MCF 10A (cell line): Measurements from ENCODE around the gene TTR. TPM values are rescaled to one million over a fixed set of nuclear protein-coding genes. Genes with fewer than 3 reads are reported as not detected.

ENCODE experiments used
- BruUV-seq: library from RNA; stranded (reverse); fragments of 400-500 nt; replicated peaks from 2 replicates; lab custom pipeline; 2021; lab: Mats Ljungman, UMichigan
- CTCF ChIA-PET: fragments of 300-600 bp; sonication (Branson Sonifier 250); formaldehyde crosslinking; extraction: SDS; loops from one replicate; lab custom pipeline; 2021; ENCODE audit warnings: antibody characterized with exemption, inconsistent platforms; lab: Yijun Ruan, JAX
- POLR2A ChIA-PET: fragments of 300-600, 350-650 bp; sonication (Branson Sonifier 250); formaldehyde crosslinking; extraction: SDS; loops from one replicate; lab custom pipeline; 2020; ENCODE audit warnings: antibody characterized with exemption, inconsistent platforms; lab: Yijun Ruan, JAX
- DNase-seq: peaks from one replicate; pipeline ENCODE4 v3.0.0-alpha.2; 2018; ENCODE audit not compliant: unreplicated experiment
- H3K27ac Mint-ChIP-seq: one replicate; pipeline ENCODE4 v1.8.0; 2022; ENCODE audit warnings: mild to moderate bottlenecking, low read depth, mixed read lengths; ENCODE audit not compliant: unreplicated experiment
- H3K27me3 Mint-ChIP-seq: one replicate; pipeline ENCODE4 v1.8.0; 2022; ENCODE audit warnings: mixed read lengths; ENCODE audit not compliant: insufficient read depth, unreplicated experiment
- H3K36me3 Mint-ChIP-seq: one replicate; pipeline ENCODE4 v1.8.0; 2022; ENCODE audit warnings: mild to moderate bottlenecking, moderate library complexity, mixed read lengths; ENCODE audit not compliant: insufficient read depth, unreplicated experiment
- H3K4me1 Mint-ChIP-seq: one replicate; pipeline ENCODE4 v1.8.0; 2022; ENCODE audit warnings: mixed read lengths; ENCODE audit not compliant: insufficient read depth, unreplicated experiment
- H3K4me3 Mint-ChIP-seq: one replicate; pipeline ENCODE4 v1.8.0; 2022; ENCODE audit warnings: mild to moderate bottlenecking, moderate library complexity, mixed read lengths; ENCODE audit not compliant: unreplicated experiment
- H3K9me3 Mint-ChIP-seq: one replicate; pipeline ENCODE4 v1.8.0; 2022; ENCODE audit warnings: mixed read lengths; ENCODE audit not compliant: unreplicated experiment
- intact Hi-C: fragments of 100-400 bp; cut with micrococcal nuclease; formaldehyde crosslinking; loops from 2 replicates; pipeline ENCODE4 v1.14.1; 2022
- total RNA-seq: library from RNA; stranded (reverse); gene quantifications from 2 replicates; pipeline ENCODE4 v1.2.3, GENCODE V29; 2022
- TF ChIP-seq, protein P1 (sequence below): fragments of 200-600 bp; IDR thresholded peaks from one replicate; pipeline ENCODE4 v1.8.0; 2022; ENCODE audit warnings: antibody characterized with exemption, mild to moderate bottlenecking; ENCODE audit not compliant: unreplicated experiment

TTR gene
- total RNA-seq, 1 experiment from 2014 or later: not detected

DNA sequence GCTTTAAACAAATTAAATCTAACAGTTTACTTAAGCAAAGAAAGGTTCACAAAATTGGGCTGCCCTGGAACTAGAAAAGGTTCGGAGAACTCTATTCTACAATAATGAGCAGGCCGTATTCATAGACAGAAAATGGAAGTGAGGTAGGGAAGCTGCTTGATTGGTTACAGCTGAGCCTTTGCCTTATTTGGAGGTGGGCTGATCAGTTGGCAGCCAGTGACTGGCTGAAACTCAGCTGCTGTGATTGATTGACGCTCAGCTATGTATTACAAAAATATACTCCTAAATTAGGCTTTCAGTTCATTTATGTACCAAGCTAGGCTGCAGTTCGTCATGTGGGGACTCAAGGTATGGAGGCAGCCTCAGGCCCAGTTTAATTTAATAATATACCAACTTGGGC lies 42.3 kb upstream of the TTR start:
- Mint-ChIP-seq H3K27ac (no peak overlapping the region), H3K27me3 (no peaks in the 10 kb centered on the region), H3K4me3 (no peak overlapping the region), H3K36me3 (peaks cover 32% of the 10 kb centered on the region), H3K9me3 (no peaks in the 10 kb centered on the region), H3K4me1 (no peaks in the 10 kb centered on the region)
- no TSS peak for BruUV-seq
- ChIA-PET POLR2A (interaction anchor here (0.6 to 1.3 kb wide), 4 partner anchors 9 to 228 kb away, joined by 3 read pairs; no protein-coding TSS in a partner anchor), CTCF (interaction anchor here (0.6 to 2.2 kb wide), 4 partner anchors 13 to 580 kb away, joined by 4 to 7 read pairs (median 4); no protein-coding TSS in a partner anchor)
- TF ChIP-seq, protein P1, sequence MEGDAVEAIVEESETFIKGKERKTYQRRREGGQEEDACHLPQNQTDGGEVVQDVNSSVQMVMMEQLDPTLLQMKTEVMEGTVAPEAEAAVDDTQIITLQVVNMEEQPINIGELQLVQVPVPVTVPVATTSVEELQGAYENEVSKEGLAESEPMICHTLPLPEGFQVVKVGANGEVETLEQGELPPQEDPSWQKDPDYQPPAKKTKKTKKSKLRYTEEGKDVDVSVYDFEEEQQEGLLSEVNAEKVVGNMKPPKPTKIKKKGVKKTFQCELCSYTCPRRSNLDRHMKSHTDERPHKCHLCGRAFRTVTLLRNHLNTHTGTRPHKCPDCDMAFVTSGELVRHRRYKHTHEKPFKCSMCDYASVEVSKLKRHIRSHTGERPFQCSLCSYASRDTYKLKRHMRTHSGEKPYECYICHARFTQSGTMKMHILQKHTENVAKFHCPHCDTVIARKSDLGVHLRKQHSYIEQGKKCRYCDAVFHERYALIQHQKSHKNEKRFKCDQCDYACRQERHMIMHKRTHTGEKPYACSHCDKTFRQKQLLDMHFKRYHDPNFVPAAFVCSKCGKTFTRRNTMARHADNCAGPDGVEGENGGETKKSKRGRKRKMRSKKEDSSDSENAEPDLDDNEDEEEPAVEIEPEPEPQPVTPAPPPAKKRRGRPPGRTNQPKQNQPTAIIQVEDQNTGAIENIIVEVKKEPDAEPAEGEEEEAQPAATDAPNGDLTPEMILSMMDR: no peak
- intact Hi-C loops: no loop called here
- DNase-seq: no peak

DNA sequence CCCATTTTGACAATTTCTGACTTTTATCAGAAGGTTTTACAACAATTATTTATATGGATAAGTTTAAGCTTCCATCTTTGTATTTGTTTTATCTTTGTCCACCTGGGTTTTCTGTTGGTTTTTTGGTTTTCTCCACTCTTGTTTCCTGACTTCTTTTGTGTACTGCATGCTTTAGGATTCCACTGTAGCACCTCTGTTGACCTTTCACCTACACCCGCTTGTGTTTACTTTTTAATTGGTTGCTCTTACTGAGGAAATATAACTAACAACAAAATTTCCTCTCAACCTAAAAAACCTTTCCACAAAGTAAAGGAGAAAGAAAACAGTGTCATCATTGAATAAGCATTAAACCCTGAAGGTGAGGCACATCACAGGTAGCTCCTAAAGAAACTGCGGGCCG lies 39.8 kb upstream of the TTR start:
- no peak for DNase-seq
- BruUV-seq: no TSS peak
- no peaks in the 10 kb centered on the region for H3K9me3 Mint-ChIP-seq
- H3K36me3 Mint-ChIP-seq: peaks cover 7% of the 10 kb centered on the region
- ChIA-PET CTCF (interaction anchor here (1.0 to 2.7 kb wide), 3 partner anchors 12 to 171 kb away, joined by 4 to 20 read pairs (median 8); no protein-coding TSS in a partner anchor), POLR2A (interaction anchor here (0.6 kb wide), 1 partner anchor 140 kb away, joined by 3 read pairs; no protein-coding TSS in a partner anchor)
- intact Hi-C loops: loop anchor here (2.0 kb wide), 1 partner anchor 127 kb away; no protein-coding TSS in a partner anchor
- H3K4me3 Mint-ChIP-seq: no peak overlapping the region
- no peaks in the 10 kb centered on the region for H3K27me3 Mint-ChIP-seq
- H3K4me1 Mint-ChIP-seq: peaks cover 6% of the 10 kb centered on the region
- no peak overlapping the region for H3K27ac Mint-ChIP-seq
- TF ChIP-seq, protein P1: no peak

DNA sequence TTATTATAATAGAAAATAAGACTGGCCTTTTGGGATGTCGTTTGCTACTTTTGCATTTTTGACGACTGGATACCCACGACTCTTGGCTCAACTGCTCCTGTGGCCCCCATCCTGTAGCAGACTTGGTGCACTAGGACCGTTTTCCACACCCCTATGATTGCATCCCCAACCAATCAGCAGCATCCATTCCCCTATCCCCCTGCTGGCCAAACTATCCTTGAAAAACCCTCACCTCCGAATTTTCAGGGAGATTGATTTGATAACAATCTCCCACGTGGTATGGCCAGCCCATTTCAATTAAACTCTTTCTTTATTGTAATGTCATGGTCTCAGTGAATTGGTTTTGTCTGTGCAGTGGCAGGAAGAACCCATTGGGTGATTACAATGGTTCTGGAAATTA lies 37.9 kb upstream of the TTR start:
- peaks cover 6% of the 10 kb centered on the region for H3K4me1 Mint-ChIP-seq
- ChIA-PET POLR2A (interaction anchor here (0.7 to 1.0 kb wide), 2 partner anchors 10 to 254 kb away, joined by 3 read pairs; no protein-coding TSS in a partner anchor), CTCF (interaction anchor here (0.5 to 4.0 kb wide), 9 partner anchors 9 to 519 kb away, joined by 3 to 52 read pairs (median 6); no protein-coding TSS in a partner anchor)
- no TSS peak for BruUV-seq
- no peak overlapping the region for H3K27ac Mint-ChIP-seq
- TF ChIP-seq, protein P1: no peak
- no peak overlapping the region for H3K4me3 Mint-ChIP-seq
- intact Hi-C loops: loop anchor here (2.0 kb wide), 1 partner anchor 129 kb away; no protein-coding TSS in a partner anchor
- H3K27me3 Mint-ChIP-seq: no peaks in the 10 kb centered on the region
- H3K9me3 Mint-ChIP-seq: no peaks in the 10 kb centered on the region
- H3K36me3 Mint-ChIP-seq: no peaks in the 10 kb centered on the region
- peak; percentile 25 for DNase-seq

DNA sequence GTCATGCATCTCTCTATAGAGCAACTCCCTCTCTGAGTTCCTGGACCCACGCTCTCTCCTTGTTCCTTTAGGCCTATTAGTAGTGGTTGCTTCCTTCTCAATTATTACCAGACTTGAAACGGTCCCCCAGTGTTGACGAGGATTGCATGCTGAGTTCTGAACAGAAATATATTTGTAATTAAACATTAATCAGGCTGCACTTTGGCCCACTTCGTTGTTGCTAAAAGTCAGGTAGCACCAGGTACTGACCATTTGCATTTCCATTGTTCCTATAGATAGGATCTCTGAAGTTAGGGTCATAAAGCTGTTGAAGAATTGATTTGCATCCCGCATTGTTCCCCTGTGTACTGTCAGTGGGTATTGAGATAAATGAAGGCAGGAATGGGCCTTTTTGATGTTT lies 36.9 kb upstream of the TTR start:
- H3K27me3 Mint-ChIP-seq: no peaks in the 10 kb centered on the region
- TF ChIP-seq, protein P1: no peak
- H3K4me3 Mint-ChIP-seq: no peak overlapping the region
- H3K36me3 Mint-ChIP-seq: no peaks in the 10 kb centered on the region
- no TSS peak for BruUV-seq
- no peak for DNase-seq
- POLR2A ChIA-PET: interaction anchor here (2.4 kb wide), 1 partner anchor 168 kb away, joined by 11 read pairs; no protein-coding TSS in a partner anchor
- peaks cover 6% of the 10 kb centered on the region for H3K4me1 Mint-ChIP-seq
- H3K9me3 Mint-ChIP-seq: no peaks in the 10 kb centered on the region
- CTCF ChIA-PET: interaction anchor here (0.5 to 4.0 kb wide), 14 partner anchors 8 to 518 kb away, joined by 3 to 52 read pairs (median 4); no protein-coding TSS in a partner anchor
- no peak overlapping the region for H3K27ac Mint-ChIP-seq
- intact Hi-C loops: loop anchor here (5.0 kb wide), 1 partner anchor 423 kb away; no protein-coding TSS in a partner anchor
